CD4-positive, alpha-beta memory T cell (primary cell): ENCODE data around the gene FGFR2. TPM values are rescaled to one million over a fixed set of nuclear protein-coding genes. Genes with fewer than 3 reads are reported as not detected.

ENCODE experiments used
- CTCF ChIA-PET: fragments of 350-600 bp; sonication (Branson Sonifier 250); formaldehyde crosslinking; loops from one replicate; lab custom pipeline; 2021; ENCODE audit warnings: inconsistent platforms; ENCODE audit not compliant: partially characterized antibody; lab: Charles Lee
- POLR2A ChIA-PET: fragments of 350-600 bp; sonication (Branson Sonifier 250); formaldehyde crosslinking; loops from one replicate; lab custom pipeline; 2021; ENCODE audit not compliant: partially characterized antibody; lab: Charles Lee
- DNase-seq, 5 donors: peaks; one replicate each; pipeline versions ENCODE4 v3.0.0 to v3.0.0-alpha.2; 2020 to 2022; ENCODE audit warnings: mixed read lengths in 1 of 5
- H3K27ac ChIP-seq: one replicate; pipeline ENCODE4 v1.7.0; 2013; ENCODE audit warnings: low read depth, low read length
- H3K27me3 ChIP-seq: 2 replicates; pipeline ENCODE4 v1.7.0; 2013; ENCODE audit warnings: mild to moderate bottlenecking, low read length, moderate library complexity; ENCODE audit not compliant: insufficient read depth
- H3K36me3 ChIP-seq: 2 replicates; pipeline ENCODE4 v1.7.0; 2013; ENCODE audit warnings: mild to moderate bottlenecking, low read length, moderate library complexity; ENCODE audit not compliant: insufficient read depth
- H3K4me1 ChIP-seq: 2 replicates; pipeline ENCODE4 v1.7.0; 2013; ENCODE audit warnings: mild to moderate bottlenecking, low read length, moderate library complexity; ENCODE audit not compliant: insufficient read depth
- H3K4me3 ChIP-seq, 2 donors: one replicate each; pipeline ENCODE4 v1.7.0; 2013; ENCODE audit warnings: low read length in 2 of 2, mild to moderate bottlenecking in 1 of 2
- H3K9me3 ChIP-seq, 2 donors: one replicate each; pipeline ENCODE4 v1.7.0; 2013; ENCODE audit warnings: low read length in 2 of 2, control low read depth in 1 of 2; ENCODE audit not compliant: control insufficient read depth in 1 of 2
- H3K27ac Mint-ChIP-seq, 7 donors: one replicate each; pipeline ENCODE4 v1.8.0; 2020 to 2021; ENCODE audit warnings: mixed read lengths in 7 of 7, mild to moderate bottlenecking in 6 of 7, inconsistent platforms in 3 of 7, moderate library complexity in 3 of 7
- H3K27me3 Mint-ChIP-seq, 2 donors: one replicate each; pipeline ENCODE4 v1.8.0; 2020 to 2021; ENCODE audit warnings: mixed read lengths in 2 of 2
- H3K36me3 Mint-ChIP-seq, 2 donors: one replicate each; pipeline ENCODE4 v1.8.0; 2020 to 2021; ENCODE audit warnings: mixed read lengths in 2 of 2, inconsistent platforms in 1 of 2, mild to moderate bottlenecking in 1 of 2
- H3K4me1 Mint-ChIP-seq, 4 donors: one replicate each; pipeline ENCODE4 v1.8.0; 2020 to 2021; ENCODE audit warnings: mixed read lengths in 4 of 4, mild to moderate bottlenecking in 1 of 4
- H3K4me3 Mint-ChIP-seq, 8 donors: one replicate each; pipeline ENCODE4 v1.8.0; 2020 to 2021; ENCODE audit warnings: mixed read lengths in 8 of 8, mild to moderate bottlenecking in 7 of 8, moderate library complexity in 6 of 8, inconsistent platforms in 3 of 8
- H3K9me3 Mint-ChIP-seq, 8 donors: one replicate each; pipeline ENCODE4 v1.8.0; 2020 to 2021; ENCODE audit warnings: mixed read lengths in 8 of 8, mild to moderate bottlenecking in 5 of 8, inconsistent platforms in 3 of 8, moderate library complexity in 1 of 8
- intact Hi-C: fragments of 100-400 bp; cut with micrococcal nuclease; formaldehyde crosslinking; loops from one replicate; pipeline ENCODE4 v1.15.1; 2023
- polyA plus RNA-seq, 2 donors: library from polyadenylated mRNA; unstranded; fragments of 300-500 nt; fragmentation: Illumina TruSeq; gene quantifications; one replicate each; pipeline ENCODE4 v1.2.3, GENCODE V29; 2021
- total RNA-seq, 2 experiments: library from RNA; stranded (reverse); gene quantifications; one replicate each; pipeline ENCODE4 v1.2.3, GENCODE V29; 2021

Gene FGFR2
- total and polyA plus RNA-seq, 4 experiments from 2014 or later, result 0.58 to 1.0 (median 0.90) TPM; not detected in 1

DNA sequence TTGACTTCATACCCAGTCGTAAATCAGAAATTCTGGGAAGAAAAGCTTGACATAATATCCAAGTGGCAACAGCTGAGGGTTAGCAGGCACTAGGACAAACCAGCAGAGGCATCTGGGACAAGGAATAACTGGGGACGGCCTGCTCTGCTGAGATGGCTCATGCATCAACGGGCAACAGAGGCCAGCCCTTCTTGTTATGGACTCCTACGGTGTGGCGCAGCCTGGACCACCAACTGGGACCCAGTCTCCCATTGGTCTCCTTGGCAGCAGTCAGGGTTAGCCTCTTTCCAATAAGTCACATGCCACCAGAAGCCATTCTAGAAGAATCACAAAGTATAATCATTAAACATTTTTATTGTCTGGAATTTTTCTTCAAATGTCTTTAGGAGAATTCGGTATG lies 15.0 kb downstream of the FGFR2 start:
- intact Hi-C loops, result no loop called here
- no peaks in the 10 kb centered on the region for H3K4me1 Mint-ChIP-seq
- no peak for DNase-seq
- H3K36me3 Mint-ChIP-seq, result no peaks in the 10 kb centered on the region
- no peak overlapping the region for H3K4me3 ChIP-seq
- peaks cover 0 to 5% (median under 1%) of the 10 kb centered on the region in 8 donors for H3K9me3 Mint-ChIP-seq
- H3K36me3 ChIP-seq, result no peaks in the 10 kb centered on the region
- H3K27me3 ChIP-seq, result no peaks in the 10 kb centered on the region
- no peaks in the 10 kb centered on the region for H3K4me1 ChIP-seq
- peaks cover 0 to 3% of the 10 kb centered on the region in 2 donors for H3K27me3 Mint-ChIP-seq
- no peak overlapping the region for H3K4me3 Mint-ChIP-seq
- H3K27ac Mint-ChIP-seq, result no peak overlapping the region
- H3K27ac ChIP-seq, result no peak overlapping the region
- no peaks in the 10 kb centered on the region for H3K9me3 ChIP-seq
- POLR2A ChIA-PET, result no interaction called here
- CTCF ChIA-PET, result no interaction called here

DNA sequence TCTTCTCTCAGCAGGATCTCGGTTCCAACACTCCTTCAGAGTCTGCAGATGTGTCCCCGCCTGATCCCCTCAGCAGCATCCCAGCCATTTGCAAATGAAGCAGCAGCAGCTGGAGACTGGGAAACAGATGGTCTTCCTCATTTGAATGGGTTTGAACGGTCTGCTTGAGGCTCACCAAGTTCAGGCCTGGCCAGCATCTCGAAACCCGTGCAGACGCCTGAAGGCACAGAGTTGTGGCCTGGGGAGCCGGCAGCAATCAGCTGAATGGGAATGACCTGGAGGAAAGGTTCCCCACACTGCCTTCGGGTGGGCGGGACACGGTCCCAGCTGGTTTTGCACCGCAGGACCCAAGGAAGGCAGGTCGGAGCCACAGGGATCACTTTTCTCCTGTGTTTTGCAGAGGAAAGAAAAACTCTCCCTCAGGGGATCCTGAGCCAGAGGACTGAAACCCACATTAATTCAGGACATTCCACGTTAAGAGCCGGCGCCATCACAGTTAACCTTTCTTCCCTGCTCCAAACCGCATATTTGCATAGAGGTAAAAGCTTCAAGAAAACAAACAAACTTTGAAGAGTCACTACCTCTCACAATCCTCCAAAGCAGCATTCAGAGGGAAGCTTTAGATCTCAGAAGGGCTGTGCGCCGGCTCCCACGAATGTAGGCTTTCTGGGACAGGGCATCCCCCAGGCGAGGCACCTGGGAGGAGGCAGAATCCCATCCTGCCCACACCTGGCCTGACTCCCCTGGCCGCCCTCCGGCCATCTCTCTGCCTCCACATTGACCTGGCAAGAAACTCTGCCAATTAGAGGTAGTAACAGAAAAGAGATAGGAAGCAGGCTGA lies 17.7 kb downstream of the FGFR2 start:
- H3K27ac Mint-ChIP-seq, result no peak overlapping the region
- H3K4me3 ChIP-seq, result no peak overlapping the region
- H3K4me1 ChIP-seq, result no peaks in the 10 kb centered on the region
- intact Hi-C loops, result no loop called here
- H3K9me3 ChIP-seq, result no peaks in the 10 kb centered on the region
- H3K4me1 Mint-ChIP-seq, result no peaks in the 10 kb centered on the region
- no peak overlapping the region for H3K4me3 Mint-ChIP-seq
- peaks cover 0 to 2% (median 0%) of the 10 kb centered on the region in 8 donors for H3K9me3 Mint-ChIP-seq
- H3K27me3 Mint-ChIP-seq, result no peaks in the 10 kb centered on the region
- no peaks in the 10 kb centered on the region for H3K36me3 Mint-ChIP-seq
- DNase-seq, result no peak
- H3K27me3 ChIP-seq, result no peaks in the 10 kb centered on the region
- H3K36me3 ChIP-seq, result no peaks in the 10 kb centered on the region
- ChIA-PET CTCF (no interaction called here), POLR2A (no interaction called here)
- no peak overlapping the region for H3K27ac ChIP-seq

DNA sequence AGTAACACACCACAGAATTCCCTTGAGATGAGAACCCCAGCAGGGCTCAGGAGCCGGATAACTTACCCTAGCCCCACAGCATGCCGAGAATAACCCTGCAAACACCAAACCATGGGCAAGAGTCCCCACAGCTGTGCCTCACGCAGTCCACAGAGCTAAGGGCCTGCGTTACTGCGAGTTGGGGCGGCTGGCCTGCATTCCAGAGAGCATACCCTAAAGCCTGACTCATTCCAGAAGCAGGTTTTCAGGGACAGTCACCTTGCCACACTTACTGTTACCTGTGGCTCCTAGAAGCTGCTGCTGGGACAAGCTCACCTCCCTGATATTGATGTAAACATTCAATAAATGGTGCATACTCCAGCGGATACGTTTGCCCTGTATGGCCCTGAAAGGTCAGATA lies 18.6 kb downstream of the FGFR2 start:
- POLR2A ChIA-PET, result no interaction called here
- H3K36me3 Mint-ChIP-seq, result no peaks in the 10 kb centered on the region
- no peak overlapping the region for H3K4me3 Mint-ChIP-seq
- Histone ChIP-seq H3K27ac (no peak overlapping the region), H3K4me1 (no peaks in the 10 kb centered on the region), H3K36me3 (no peaks in the 10 kb centered on the region), H3K27me3 (no peaks in the 10 kb centered on the region), H3K4me3 (no peak overlapping the region), H3K9me3 (no peaks in the 10 kb centered on the region)
- no peak overlapping the region for H3K27ac Mint-ChIP-seq
- intact Hi-C loops, result no loop called here
- peaks cover 0 to 2% (median 0%) of the 10 kb centered on the region in 8 donors for H3K9me3 Mint-ChIP-seq
- no peaks in the 10 kb centered on the region for H3K4me1 Mint-ChIP-seq
- H3K27me3 Mint-ChIP-seq, result no peaks in the 10 kb centered on the region
- DNase-seq, result no peak
- CTCF ChIA-PET, result no interaction called here

DNA sequence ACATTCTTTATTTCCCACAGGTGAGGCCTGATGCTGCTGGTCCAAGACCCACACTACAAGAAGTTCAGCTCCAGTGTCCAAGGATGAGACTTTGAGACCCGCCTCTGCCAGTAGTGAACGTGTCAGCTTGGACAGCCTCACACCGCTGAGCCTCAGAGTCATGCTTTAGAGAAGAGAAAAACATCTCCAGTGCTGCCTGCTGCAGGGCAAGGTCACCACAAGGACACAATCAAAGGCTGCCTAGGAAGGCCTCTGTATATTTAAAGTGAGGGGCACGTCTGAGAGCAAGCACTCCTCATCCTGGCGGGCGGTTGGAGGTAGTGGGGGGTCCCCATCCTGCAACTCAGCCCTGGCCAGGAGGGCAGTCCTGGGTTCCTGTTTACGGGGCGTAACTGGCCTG lies 19.3 kb downstream of the FGFR2 start:
- Histone ChIP-seq H3K27me3 (no peaks in the 10 kb centered on the region), H3K36me3 (no peaks in the 10 kb centered on the region), H3K27ac (no peak overlapping the region), H3K4me1 (no peaks in the 10 kb centered on the region), H3K9me3 (no peaks in the 10 kb centered on the region), H3K4me3 (no peak overlapping the region)
- Mint-ChIP-seq H3K4me1 (no peaks in the 10 kb centered on the region), H3K9me3 (peaks cover 0 to 2% (median 0%) of the 10 kb centered on the region in 8 donors), H3K4me3 (no peak overlapping the region), H3K27me3 (no peaks in the 10 kb centered on the region), H3K27ac (no peak overlapping the region), H3K36me3 (no peaks in the 10 kb centered on the region)
- ChIA-PET CTCF (no interaction called here), POLR2A (no interaction called here)
- no peak for DNase-seq
- intact Hi-C loops, result no loop called here

DNA sequence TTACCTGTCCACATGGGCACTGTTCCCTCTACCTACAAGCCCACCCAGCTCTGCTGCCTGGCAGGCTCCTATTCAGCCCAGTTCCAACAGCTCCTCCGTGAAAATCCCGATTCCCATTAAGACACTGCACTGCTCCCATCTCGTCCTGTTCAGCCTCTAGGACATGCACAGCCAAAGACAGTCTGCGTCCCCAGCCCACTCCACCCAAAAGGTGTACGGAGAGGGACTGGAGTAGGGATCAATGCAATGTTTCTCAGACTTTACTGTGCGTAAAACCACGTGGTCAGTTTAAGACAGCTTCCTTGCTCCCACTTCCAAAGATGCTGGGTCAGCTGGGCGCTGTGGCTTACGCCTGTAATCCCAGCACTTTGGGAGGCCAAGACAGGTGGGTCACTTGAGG lies 19.9 kb downstream of the FGFR2 start:
- Mint-ChIP-seq H3K9me3 (peaks cover 0 to 2% (median 0%) of the 10 kb centered on the region in 8 donors), H3K27me3 (no peaks in the 10 kb centered on the region), H3K4me1 (no peaks in the 10 kb centered on the region), H3K36me3 (no peaks in the 10 kb centered on the region), H3K4me3 (no peak overlapping the region), H3K27ac (peak overlapping the region in 1 of 7 donors; percentile 17)
- DNase-seq, result no peak
- intact Hi-C loops, result no loop called here
- Histone ChIP-seq H3K27me3 (no peaks in the 10 kb centered on the region), H3K4me1 (no peaks in the 10 kb centered on the region), H3K4me3 (no peak overlapping the region), H3K27ac (no peak overlapping the region), H3K36me3 (no peaks in the 10 kb centered on the region), H3K9me3 (no peaks in the 10 kb centered on the region)
- POLR2A ChIA-PET, result no interaction called here
- CTCF ChIA-PET, result no interaction called here

DNA sequence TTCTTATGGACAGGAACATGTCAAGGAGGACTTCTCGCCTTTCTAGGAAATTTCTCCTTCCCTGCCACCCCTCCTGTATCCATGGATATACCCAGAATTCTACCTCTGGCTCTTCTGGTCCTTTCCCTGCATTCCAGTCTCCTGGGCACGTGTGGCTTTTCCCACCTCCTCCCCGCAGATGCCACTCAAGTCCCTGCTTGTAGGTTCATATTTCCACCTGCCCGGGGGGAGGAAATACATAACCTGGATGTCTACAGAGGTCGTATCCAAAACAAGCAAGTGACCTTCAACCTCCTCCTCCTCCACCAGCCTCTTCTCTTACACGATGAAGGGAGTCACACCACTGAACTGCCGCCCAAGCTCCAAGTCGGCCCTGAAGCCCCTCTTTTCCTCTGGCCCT lies 20.7 kb downstream of the FGFR2 start:
- DNase-seq, result no peak
- H3K36me3 ChIP-seq, result no peaks in the 10 kb centered on the region
- H3K27me3 ChIP-seq, result no peaks in the 10 kb centered on the region
- ChIA-PET POLR2A (no interaction called here), CTCF (no interaction called here)
- H3K9me3 Mint-ChIP-seq, result no peaks in the 10 kb centered on the region
- no peaks in the 10 kb centered on the region for H3K9me3 ChIP-seq
- H3K27ac Mint-ChIP-seq, result no peak overlapping the region
- no peaks in the 10 kb centered on the region for H3K36me3 Mint-ChIP-seq
- H3K4me3 ChIP-seq, result no peak overlapping the region
- H3K4me1 Mint-ChIP-seq, result no peaks in the 10 kb centered on the region
- H3K4me1 ChIP-seq, result no peaks in the 10 kb centered on the region
- H3K4me3 Mint-ChIP-seq, result no peak overlapping the region
- intact Hi-C loops, result no loop called here
- no peak overlapping the region for H3K27ac ChIP-seq
- H3K27me3 Mint-ChIP-seq, result no peaks in the 10 kb centered on the region

DNA sequence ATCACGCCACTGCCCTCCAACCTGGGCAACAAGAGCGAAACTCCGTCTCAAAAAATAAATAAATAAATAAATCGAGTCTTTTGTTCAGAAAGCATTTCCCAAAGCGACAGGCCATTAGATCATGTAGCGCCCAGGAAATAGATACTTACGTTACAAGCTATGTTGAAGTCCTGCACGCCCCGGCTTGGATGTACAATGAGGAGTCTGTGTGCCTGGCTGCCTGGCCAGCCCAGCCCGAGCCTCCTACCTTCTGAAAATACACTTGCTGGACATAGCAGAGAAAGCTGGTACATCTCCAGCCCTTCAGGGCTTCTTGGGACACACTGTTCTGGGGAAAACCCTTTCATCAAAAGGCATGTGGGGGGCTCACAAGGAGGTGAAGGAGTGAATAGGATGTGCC lies 22.1 kb downstream of the FGFR2 start:
- Histone ChIP-seq H3K9me3 (no peaks in the 10 kb centered on the region), H3K4me3 (no peak overlapping the region), H3K27ac (no peak overlapping the region), H3K27me3 (no peaks in the 10 kb centered on the region), H3K4me1 (no peaks in the 10 kb centered on the region), H3K36me3 (no peaks in the 10 kb centered on the region)
- Mint-ChIP-seq H3K4me1 (no peaks in the 10 kb centered on the region), H3K36me3 (no peaks in the 10 kb centered on the region), H3K27ac (no peak overlapping the region), H3K9me3 (no peaks in the 10 kb centered on the region), H3K4me3 (no peak overlapping the region), H3K27me3 (no peaks in the 10 kb centered on the region)
- ChIA-PET CTCF (no interaction called here), POLR2A (no interaction called here)
- intact Hi-C loops, result no loop called here
- no peak for DNase-seq
